Measurements from ENCODE around the gene GTF2I. TPM values are rescaled to one million over a fixed set of nuclear protein-coding genes. Genes with fewer than 3 reads are reported as not detected.

GTF2I gene
- total RNA-seq, 1 donor from 2014 or later: 310 TPM

GRCh38 chr7:74653686-74654181 lies 3.8 kb upstream of the GTF2I start:
- no peak for DNase-seq (ENCODE audit: low spot score)
- Mint-ChIP-seq H3K4me1 (peaks cover 38% of the 10 kb centered on the region), H3K27me3 (ENCODE audit: insufficient read depth, low read depth) (peaks cover 10% of the 10 kb centered on the region), H3K9me3 (no peaks in the 10 kb centered on the region), H3K4me3 (no peak overlapping the region), H3K36me3 (no peaks in the 10 kb centered on the region), H3K27ac (no peak overlapping the region)
- Histone ChIP-seq H3K9me3 (ENCODE audit: low read depth) (no peaks in the 10 kb centered on the region), H3F3A (ENCODE audit: low read depth) (peaks cover 38% of the 10 kb centered on the region), H3K4me3 (no peak overlapping the region), H3K9ac (no peak overlapping the region), H3K36me3 (no peaks in the 10 kb centered on the region), H3K27me3 (no peaks in the 10 kb centered on the region), H3K4me2 (no peak overlapping the region), H2AFZ (replicated peaks) (no peak overlapping the region), H4K20me1 (ENCODE audit: low read depth) (no peaks in the 10 kb centered on the region), H3K79me2 (ENCODE audit: low read depth) (peaks cover 7% of the 10 kb centered on the region), H3K4me1 (peaks cover 22% of the 10 kb centered on the region), H3K27ac (no peak overlapping the region)
- TF ChIP-seq CTCF (IDR thresholded peaks at IDR 0.05) (no peak), EZH2phosphoT487 (IDR thresholded peaks at IDR 0.05) (no peak), EZH2 (IDR thresholded peaks at IDR 0.05) (no peak)

- Histone ChIP-seq H3K4me1 (peaks cover 27% of the 10 kb centered on the region), H3K79me2 (ENCODE audit: low read depth) (peaks cover 18% of the 10 kb centered on the region), H3F3A (ENCODE audit: low read depth) (peaks cover 49% of the 10 kb centered on the region), H3K4me2 (no peak overlapping the region), H3K36me3 (no peaks in the 10 kb centered on the region), H3K9ac (no peak overlapping the region), H3K27ac (no peak overlapping the region), H4K20me1 (ENCODE audit: low read depth) (peaks cover under 1% of the 10 kb centered on the region), H3K4me3 (no peak overlapping the region), H3K9me3 (ENCODE audit: low read depth) (no peaks in the 10 kb centered on the region), H3K27me3 (no peaks in the 10 kb centered on the region), H2AFZ (replicated peaks) (peak overlapping the region; percentile 61)
- no peak for DNase-seq (ENCODE audit: low spot score)
- no peaks in the 10 kb centered on the region for H3K9me3 Mint-ChIP-seq
- TF ChIP-seq CTCF (IDR thresholded peaks at IDR 0.05) (no peak), EZH2 (IDR thresholded peaks at IDR 0.05) (no peak), EZH2phosphoT487 (IDR thresholded peaks at IDR 0.05) (no peak)
- no peaks in the 10 kb centered on the region for H3K36me3 Mint-ChIP-seq
- peak overlapping the region; percentile 39 for H3K27ac Mint-ChIP-seq
- H3K4me1 Mint-ChIP-seq: peaks cover 39% of the 10 kb centered on the region
- peak overlapping the region; percentile 50 for H3K4me3 Mint-ChIP-seq
- H3K27me3 Mint-ChIP-seq (ENCODE audit: insufficient read depth, low read depth): peaks cover 7% of the 10 kb centered on the region
Observed at GRCh38 chr7:74654811-74655210, 2.7 kb upstream of the GTF2I start.

GRCh38 chr7:74655324-74655723 lies 2.2 kb upstream of the GTF2I start:
- Histone ChIP-seq H4K20me1 (ENCODE audit: low read depth) (peaks cover 6% of the 10 kb centered on the region), H3F3A (ENCODE audit: low read depth) (peaks cover 50% of the 10 kb centered on the region), H3K4me3 (no peak overlapping the region), H3K79me2 (ENCODE audit: low read depth) (peaks cover 23% of the 10 kb centered on the region), H3K4me1 (peaks cover 27% of the 10 kb centered on the region), H2AFZ (replicated peaks) (peak overlapping the region; percentile 61), H3K27ac (no peak overlapping the region), H3K9me3 (ENCODE audit: low read depth) (no peaks in the 10 kb centered on the region), H3K27me3 (no peaks in the 10 kb centered on the region), H3K4me2 (peak overlapping the region; percentile 82), H3K36me3 (no peaks in the 10 kb centered on the region), H3K9ac (no peak overlapping the region)
- no peaks in the 10 kb centered on the region for H3K36me3 Mint-ChIP-seq
- DNase-seq (ENCODE audit: low spot score): no peak
- no peaks in the 10 kb centered on the region for H3K9me3 Mint-ChIP-seq
- H3K27ac Mint-ChIP-seq: peak overlapping the region; percentile 89
- peak overlapping the region; percentile 89 for H3K4me3 Mint-ChIP-seq
- TF ChIP-seq EZH2phosphoT487 (IDR thresholded peaks at IDR 0.05) (no peak), EZH2 (IDR thresholded peaks at IDR 0.05) (no peak), CTCF (IDR thresholded peaks at IDR 0.05) (no peak)
- peaks cover 7% of the 10 kb centered on the region for H3K27me3 Mint-ChIP-seq (ENCODE audit: insufficient read depth, low read depth)
- H3K4me1 Mint-ChIP-seq: peaks cover 40% of the 10 kb centered on the region
